ENCODE results near the gene WDR70.
"Not testable (repeated sequence)": the region's sequence is repeated elsewhere in the genome, so short reads cannot be mapped to it uniquely, and the experiment has no call there.

WDR70 gene

GRCh38 chr5:37518356-37518755 is 139.2 kb downstream of the WDR70 start:
- not testable (repeated sequence) for H3K79me1 ChIP-seq (ENCODE audit: low read depth, low read length); H3K4me2 ChIP-seq (ENCODE audit: insufficient read depth, low read length, poor library complexity, severe bottlenecking); DNase-seq (ENCODE audit: low spot score); H3K9ac ChIP-seq (ENCODE audit: low read depth, low read length, poor library complexity); H3K4me3 ChIP-seq (ENCODE audit: low read length in 2 of 2); H3K14ac ChIP-seq (ENCODE audit: low read length); H2BK5ac ChIP-seq (ENCODE audit: low read length); H3K27ac ChIP-seq (replicated peaks; ENCODE audit: low read length); H3K23ac ChIP-seq (ENCODE audit: low read depth, low read length, poor library complexity); H2AFZ ChIP-seq (ENCODE audit: low read length); H2BK120ac ChIP-seq (ENCODE audit: low read depth, low read length); H3K4me1 ChIP-seq (ENCODE audit: control insufficient read depth in 2 of 2, insufficient read depth in 1 of 2, low read depth in 1 of 2, low read length in 2 of 2); H3K36me3 ChIP-seq (replicated peaks in 1 of 2; ENCODE audit: control insufficient read depth in 2 of 2, insufficient read depth in 2 of 2, low read length in 2 of 2); H3K4ac ChIP-seq (ENCODE audit: low read length); H2BK15ac ChIP-seq (ENCODE audit: low read length); H2AK5ac ChIP-seq (ENCODE audit: low read depth, low read length); H3K27me3 ChIP-seq (ENCODE audit: control insufficient read depth in 3 of 3, insufficient read depth in 3 of 3, low read depth in 1 of 3, low read length in 3 of 3); H2BK12ac ChIP-seq (ENCODE audit: low read length); H3K18ac ChIP-seq (ENCODE audit: low read length); H4K8ac ChIP-seq (ENCODE audit: low read depth, low read length); H4K91ac ChIP-seq (ENCODE audit: low read depth, low read length, poor library complexity)
- H3K9me3 ChIP-seq (replicated peaks in 1 of 2; ENCODE audit: control insufficient read depth in 2 of 2, insufficient read depth in 1 of 2, low read depth in 1 of 2, low read length in 2 of 2), result peaks cover 0 to 16% of the 10 kb centered on the region in 2 donors
- WGBS, 2 donors (ENCODE audit: extremely low coverage in 2 of 2, insufficient read length in 2 of 2, insufficient replicate concordance in 1 of 2), result no CpG with 5 or more reads among the region's 5 CpGs

DNA sequence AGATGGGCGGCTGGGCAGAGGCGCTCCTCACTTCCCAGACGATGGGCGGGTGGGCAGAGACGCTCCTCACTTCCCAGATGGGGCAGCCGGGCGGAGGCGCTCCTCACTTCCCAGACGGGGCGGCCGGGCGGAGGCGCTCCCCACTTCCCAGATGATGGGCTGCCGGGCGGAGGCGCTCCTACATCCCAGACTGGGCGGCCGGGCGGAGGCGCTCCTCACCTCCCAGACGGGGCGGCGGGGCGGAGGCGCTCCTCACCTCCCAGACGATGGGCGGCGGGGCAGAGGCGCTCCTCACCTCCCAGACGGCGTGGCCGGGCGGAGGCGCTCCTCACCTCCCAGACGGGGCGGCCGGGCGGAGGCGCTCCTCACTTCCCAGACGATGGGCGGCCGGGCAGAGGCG is 140.2 kb downstream of the WDR70 start:
- H3K36me3 ChIP-seq (replicated peaks in 1 of 2; ENCODE audit: control insufficient read depth in 2 of 2, insufficient read depth in 2 of 2, low read length in 2 of 2), result no peaks in the 10 kb centered on the region
- H3K4me3 ChIP-seq (ENCODE audit: low read length in 2 of 2), result no peak overlapping the region
- no peak overlapping the region for H3K4me2 ChIP-seq (ENCODE audit: insufficient read depth, low read length, poor library complexity, severe bottlenecking)
- H2AFZ ChIP-seq (ENCODE audit: low read length), result no peak overlapping the region
- H3K9me3 ChIP-seq (replicated peaks in 1 of 2; ENCODE audit: control insufficient read depth in 2 of 2, insufficient read depth in 1 of 2, low read depth in 1 of 2, low read length in 2 of 2), result peaks cover 0 to 16% of the 10 kb centered on the region in 2 donors
- no peak overlapping the region for H2BK15ac ChIP-seq (ENCODE audit: low read length)
- no peaks in the 10 kb centered on the region for H3K79me1 ChIP-seq (ENCODE audit: low read depth, low read length)
- no peak overlapping the region for H3K9ac ChIP-seq (ENCODE audit: low read depth, low read length, poor library complexity)
- H2BK5ac ChIP-seq (ENCODE audit: low read length), result no peak overlapping the region
- H2BK12ac ChIP-seq (ENCODE audit: low read length), result no peak overlapping the region
- no peak overlapping the region for H3K4ac ChIP-seq (ENCODE audit: low read length)
- H2BK120ac ChIP-seq (ENCODE audit: low read depth, low read length), result no peak overlapping the region
- DNase-seq (ENCODE audit: low spot score), result no peak
- no CpG with 5 or more reads among the region's 43 CpGs for WGBS, 2 donors (ENCODE audit: extremely low coverage in 2 of 2, insufficient read length in 2 of 2, insufficient replicate concordance in 1 of 2)
- H4K8ac ChIP-seq (ENCODE audit: low read depth, low read length), result no peak overlapping the region
- no peak overlapping the region for H2AK5ac ChIP-seq (ENCODE audit: low read depth, low read length)
- H3K27ac ChIP-seq (replicated peaks; ENCODE audit: low read length), result no peak overlapping the region
- H3K23ac ChIP-seq (ENCODE audit: low read depth, low read length, poor library complexity), result no peak overlapping the region
- no peak overlapping the region for H4K91ac ChIP-seq (ENCODE audit: low read depth, low read length, poor library complexity)
- no peaks in the 10 kb centered on the region for H3K27me3 ChIP-seq (ENCODE audit: control insufficient read depth in 3 of 3, insufficient read depth in 3 of 3, low read depth in 1 of 3, low read length in 3 of 3)
- H3K14ac ChIP-seq (ENCODE audit: low read length), result no peak overlapping the region
- no peaks in the 10 kb centered on the region for H3K4me1 ChIP-seq (ENCODE audit: control insufficient read depth in 2 of 2, insufficient read depth in 1 of 2, low read depth in 1 of 2, low read length in 2 of 2)
- no peak overlapping the region for H3K18ac ChIP-seq (ENCODE audit: low read length)

DNA sequence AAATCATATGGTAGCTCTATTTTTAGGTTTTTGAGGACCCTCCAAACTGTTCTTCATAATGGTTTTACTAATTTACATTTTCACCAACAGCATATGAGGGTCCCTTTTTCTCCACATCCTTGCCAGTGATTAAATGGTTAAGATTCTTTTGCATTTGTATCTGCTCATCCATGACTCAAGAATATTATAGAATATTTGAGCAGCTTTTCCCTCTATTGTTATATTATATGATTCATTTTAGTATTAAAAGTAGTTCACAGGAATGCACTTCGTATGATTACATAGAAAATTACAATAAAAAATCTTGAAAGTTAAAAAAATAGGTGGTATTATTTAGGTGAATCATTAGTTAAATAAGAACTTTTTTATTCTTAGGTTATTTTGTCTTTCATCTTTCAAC is 140.7 kb downstream of the WDR70 start:
- Histone ChIP-seq H4K91ac (ENCODE audit: low read depth, low read length, poor library complexity) (no peak overlapping the region), H2AFZ (ENCODE audit: low read length) (no peak overlapping the region), H3K14ac (ENCODE audit: low read length) (no peak overlapping the region), H3K27me3 (ENCODE audit: control insufficient read depth in 3 of 3, insufficient read depth in 3 of 3, low read depth in 1 of 3, low read length in 3 of 3) (no peaks in the 10 kb centered on the region), H3K79me1 (ENCODE audit: low read depth, low read length) (no peaks in the 10 kb centered on the region), H3K4me1 (ENCODE audit: control insufficient read depth in 2 of 2, insufficient read depth in 1 of 2, low read depth in 1 of 2, low read length in 2 of 2) (no peaks in the 10 kb centered on the region), H3K27ac (replicated peaks; ENCODE audit: low read length) (no peak overlapping the region), H3K9me3 (replicated peaks in 1 of 2; ENCODE audit: control insufficient read depth in 2 of 2, insufficient read depth in 1 of 2, low read depth in 1 of 2, low read length in 2 of 2) (peaks cover 0 to 16% of the 10 kb centered on the region in 2 donors), H3K4ac (ENCODE audit: low read length) (no peak overlapping the region), H3K4me3 (ENCODE audit: low read length in 2 of 2) (no peak overlapping the region), H3K36me3 (replicated peaks in 1 of 2; ENCODE audit: control insufficient read depth in 2 of 2, insufficient read depth in 2 of 2, low read length in 2 of 2) (no peaks in the 10 kb centered on the region), H3K23ac (ENCODE audit: low read depth, low read length, poor library complexity) (no peak overlapping the region), H2AK5ac (ENCODE audit: low read depth, low read length) (no peak overlapping the region), H4K8ac (ENCODE audit: low read depth, low read length) (no peak overlapping the region), H3K4me2 (ENCODE audit: insufficient read depth, low read length, poor library complexity, severe bottlenecking) (no peak overlapping the region), H2BK120ac (ENCODE audit: low read depth, low read length) (no peak overlapping the region), H2BK5ac (ENCODE audit: low read length) (no peak overlapping the region), H2BK12ac (ENCODE audit: low read length) (no peak overlapping the region), H3K18ac (ENCODE audit: low read length) (no peak overlapping the region), H3K9ac (ENCODE audit: low read depth, low read length, poor library complexity) (no peak overlapping the region), H2BK15ac (ENCODE audit: low read length) (no peak overlapping the region)
- WGBS, 2 donors (ENCODE audit: extremely low coverage in 2 of 2, insufficient read length in 2 of 2, insufficient replicate concordance in 1 of 2), result no CpG with 5 or more reads among the region's 1 CpG
- no peak for DNase-seq (ENCODE audit: low spot score)

DNA sequence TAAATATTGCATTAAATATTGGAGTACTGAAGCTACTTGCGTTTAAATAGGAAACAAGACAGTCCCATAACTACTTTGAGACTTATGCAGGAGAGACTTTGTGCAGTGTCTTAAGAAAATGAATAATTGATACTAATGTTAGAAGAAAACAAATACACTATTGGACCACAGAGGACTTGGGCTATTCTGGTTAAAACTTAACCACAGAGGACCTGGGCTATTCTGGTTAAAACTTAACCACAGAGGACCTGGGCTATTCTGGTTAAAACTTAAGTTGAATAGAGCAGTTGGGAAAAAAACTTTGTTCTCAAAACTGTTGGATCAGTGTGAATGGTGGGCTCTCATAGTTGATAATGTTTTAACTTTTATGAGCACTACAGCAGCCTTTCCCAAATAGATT is 141.7 kb downstream of the WDR70 start:
- Histone ChIP-seq H3K9ac (ENCODE audit: low read depth, low read length, poor library complexity) (no peak overlapping the region), H3K27me3 (ENCODE audit: control insufficient read depth in 3 of 3, insufficient read depth in 3 of 3, low read depth in 1 of 3, low read length in 3 of 3) (no peaks in the 10 kb centered on the region), H3K79me1 (ENCODE audit: low read depth, low read length) (no peaks in the 10 kb centered on the region), H2AK5ac (ENCODE audit: low read depth, low read length) (no peak overlapping the region), H3K36me3 (replicated peaks in 1 of 2; ENCODE audit: control insufficient read depth in 2 of 2, insufficient read depth in 2 of 2, low read length in 2 of 2) (no peaks in the 10 kb centered on the region), H3K4me2 (ENCODE audit: insufficient read depth, low read length, poor library complexity, severe bottlenecking) (no peak overlapping the region), H4K8ac (ENCODE audit: low read depth, low read length) (no peak overlapping the region), H4K91ac (ENCODE audit: low read depth, low read length, poor library complexity) (no peak overlapping the region), H3K18ac (ENCODE audit: low read length) (no peak overlapping the region), H3K23ac (ENCODE audit: low read depth, low read length, poor library complexity) (no peak overlapping the region), H3K27ac (replicated peaks; ENCODE audit: low read length) (no peak overlapping the region), H3K9me3 (replicated peaks in 1 of 2; ENCODE audit: control insufficient read depth in 2 of 2, insufficient read depth in 1 of 2, low read depth in 1 of 2, low read length in 2 of 2) (peaks cover 0 to 16% of the 10 kb centered on the region in 2 donors), H2AFZ (ENCODE audit: low read length) (no peak overlapping the region), H3K4me3 (ENCODE audit: low read length in 2 of 2) (no peak overlapping the region), H2BK5ac (ENCODE audit: low read length) (no peak overlapping the region), H2BK12ac (ENCODE audit: low read length) (no peak overlapping the region), H2BK120ac (ENCODE audit: low read depth, low read length) (no peak overlapping the region), H2BK15ac (ENCODE audit: low read length) (no peak overlapping the region), H3K4ac (ENCODE audit: low read length) (no peak overlapping the region), H3K4me1 (ENCODE audit: control insufficient read depth in 2 of 2, insufficient read depth in 1 of 2, low read depth in 1 of 2, low read length in 2 of 2) (no peaks in the 10 kb centered on the region), H3K14ac (ENCODE audit: low read length) (no peak overlapping the region)
- no peak for DNase-seq (ENCODE audit: low spot score)
- no CpG with 5 or more reads among the region's 1 CpG for WGBS, 2 donors (ENCODE audit: extremely low coverage in 2 of 2, insufficient read length in 2 of 2, insufficient replicate concordance in 1 of 2)

All from neuronal stem cell (in vitro differentiated cells).